Gastrocnemius medialis (tissue), 4 donors: ENCODE data around the gene FTSJ1.
"Not testable (repeated sequence)": the region's sequence is repeated elsewhere in the genome, so short reads cannot be mapped to it uniquely, and the experiment has no call there.

Experiments used
- CTCF ChIP-seq, 5 experiments: fragments of 450-650 bp in 3 of 5; fragments of 200-600 bp in 2 of 5; sonication (generic) in 2 of 5; IDR thresholded peaks in 4 of 5; conservative IDR thresholded peaks in 1 of 5; 1 replicate in 4 of 5; 2 replicates in 1 of 5; pipeline ENCODE4 v1.5.1; 2016 to 2019; ENCODE audit warnings: antibody characterized with exemption in 5 of 5, mild to moderate bottlenecking in 3 of 5, moderate library complexity in 3 of 5
- POLR2A ChIP-seq, 2 donors: fragments of 450-650 bp; IDR thresholded peaks; one replicate each; pipeline ENCODE4 v1.6.1; 2017; ENCODE audit warnings: antibody characterized with exemption in 2 of 2, mild to moderate bottlenecking in 2 of 2, moderate library complexity in 2 of 2

GRCh38 chrX:48433713-48434112 lies 42.3 kb upstream of the FTSJ1 start:
- TF ChIP-seq CTCF (IDR thresholded peaks at IDR 0.05 in 4 of 5, conservative IDR thresholded peaks at IDR 0.05 in 1 of 5); POLR2A (IDR thresholded peaks at IDR 0.05): not testable (repeated sequence)
